GM19468 (cell line): Measurements from ENCODE around the gene RNF180.
"Not testable (repeated sequence)": the region's sequence is repeated elsewhere in the genome, so short reads cannot be mapped to it uniquely, and the experiment has no call there.

Experiments
- ATAC-seq: cut with Tn5 transposase; IDR thresholded peaks from one replicate; pipeline ENCODE4 v1.9.1; 2021; ENCODE audit warnings: mild to moderate bottlenecking, moderate library complexity, moderate number of reproducible peaks; ENCODE audit not compliant: unreplicated experiment; ENCODE audit errors: extremely low read depth

The RNF180 gene

GRCh38 chr5:64176301-64176700 lies 10.7 kb downstream of the RNF180 start:
- ATAC-seq: no peak

- ATAC-seq: no peak
Measured at GRCh38 chr5:64180661-64181343, 15.2 kb downstream of the RNF180 start.

- no peak for ATAC-seq
Measured at GRCh38 chr5:64181440-64181839, 15.8 kb downstream of the RNF180 start.

- ATAC-seq: no peak
Measured at GRCh38 chr5:64183956-64184355, 18.3 kb downstream of the RNF180 start.

- peak; percentile 40 for ATAC-seq
Measured at GRCh38 chr5:64184832-64185231, 19.2 kb downstream of the RNF180 start.

GRCh38 chr5:64188776-64189175 lies 23.1 kb downstream of the RNF180 start:
- ATAC-seq: no peak

DNA sequence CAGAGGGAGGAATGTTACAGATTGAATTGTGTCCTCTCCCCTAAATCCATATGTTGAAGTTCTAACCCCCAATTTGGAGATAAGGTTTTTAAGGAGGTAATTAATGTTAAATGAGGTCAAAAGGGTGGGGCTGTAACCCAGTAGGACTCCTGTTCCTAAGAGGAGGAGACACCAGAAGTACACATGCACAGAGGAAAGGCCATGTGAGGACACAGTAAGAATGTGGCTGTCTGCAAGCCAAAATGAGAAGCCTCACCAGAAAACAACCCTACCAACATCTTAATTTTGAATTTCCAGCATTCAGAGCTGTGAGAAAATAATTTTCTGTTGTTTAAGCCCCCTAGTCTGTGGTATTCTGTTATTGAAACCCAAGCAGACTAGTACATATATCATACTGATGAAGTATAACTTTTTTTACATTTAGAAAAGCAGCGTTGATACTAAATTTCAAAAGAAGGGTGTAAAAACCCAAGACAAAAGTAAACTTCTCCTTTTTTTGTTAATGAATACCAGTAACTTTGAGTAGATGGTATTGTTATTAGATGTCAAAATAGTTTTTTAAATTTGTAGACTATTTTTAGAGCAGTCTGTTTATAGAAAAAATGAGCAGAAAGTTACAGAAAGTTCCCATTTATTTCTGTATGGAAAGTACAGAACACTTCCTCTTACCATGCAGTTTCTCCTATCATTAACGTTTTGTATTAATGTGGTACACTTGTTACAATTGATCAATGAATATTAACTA lies 25.1 kb downstream of the RNF180 start:
- peak; percentile 50 for ATAC-seq

DNA sequence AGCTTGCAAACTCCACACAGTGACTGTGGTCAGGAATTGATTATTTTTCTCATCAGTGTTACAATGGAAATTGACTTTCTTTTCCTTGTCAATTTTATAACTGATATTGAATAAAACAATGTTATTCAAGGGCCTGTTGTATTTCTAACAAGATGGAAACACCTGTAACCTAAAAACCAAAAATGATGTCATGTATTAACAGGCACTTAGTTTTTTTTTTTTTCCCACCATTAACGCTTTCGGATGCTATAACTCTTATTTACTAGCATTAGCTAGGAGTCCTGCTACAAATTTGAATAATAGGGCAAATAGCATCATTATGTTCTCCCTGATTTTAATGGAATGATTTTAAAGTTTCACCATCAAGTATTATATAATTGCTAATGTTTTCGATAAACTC lies 30.3 kb downstream of the RNF180 start:
- no peak for ATAC-seq

GRCh38 chr5:64199425-64199824 lies 33.8 kb downstream of the RNF180 start:
- no peak for ATAC-seq

DNA sequence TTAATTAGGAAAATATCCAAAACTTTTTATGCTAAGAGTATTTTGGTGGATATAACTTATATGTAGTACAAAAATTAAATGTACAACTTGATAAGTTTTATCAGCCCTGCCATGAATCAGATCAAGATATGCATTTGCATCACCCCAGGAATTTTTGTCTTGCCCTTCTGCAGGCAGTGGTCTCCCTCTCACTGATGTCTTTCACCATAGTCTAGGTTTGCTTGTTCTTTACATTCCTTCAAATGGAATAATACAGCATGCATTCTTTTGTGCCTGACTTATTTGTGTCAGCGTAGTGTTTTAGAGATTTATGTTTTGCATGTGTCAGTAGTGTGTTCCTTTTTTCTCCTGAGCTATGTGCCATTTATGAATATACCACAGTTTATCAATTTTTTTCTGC lies 36.4 kb downstream of the RNF180 start:
- no peak for ATAC-seq

DNA sequence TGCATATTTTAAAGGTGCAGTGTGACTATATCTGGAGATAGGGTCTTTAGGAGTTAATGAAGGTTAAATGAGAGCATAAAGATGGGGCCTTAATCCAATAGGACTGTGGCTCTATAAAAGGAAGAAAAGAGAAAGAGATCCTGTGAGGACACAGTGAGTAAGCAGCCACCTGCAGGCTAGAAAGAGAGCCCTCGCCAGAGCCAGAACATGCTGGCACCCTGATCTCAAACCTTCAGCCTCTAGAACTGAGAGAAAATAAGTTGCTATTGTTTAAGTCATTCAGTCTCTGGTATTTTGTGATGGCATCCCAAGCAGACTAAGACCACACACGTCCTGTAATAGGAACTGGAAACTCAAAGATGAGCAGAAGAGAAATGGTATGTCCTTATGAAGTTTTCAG lies 41.0 kb downstream of the RNF180 start:
- no peak for ATAC-seq

DNA sequence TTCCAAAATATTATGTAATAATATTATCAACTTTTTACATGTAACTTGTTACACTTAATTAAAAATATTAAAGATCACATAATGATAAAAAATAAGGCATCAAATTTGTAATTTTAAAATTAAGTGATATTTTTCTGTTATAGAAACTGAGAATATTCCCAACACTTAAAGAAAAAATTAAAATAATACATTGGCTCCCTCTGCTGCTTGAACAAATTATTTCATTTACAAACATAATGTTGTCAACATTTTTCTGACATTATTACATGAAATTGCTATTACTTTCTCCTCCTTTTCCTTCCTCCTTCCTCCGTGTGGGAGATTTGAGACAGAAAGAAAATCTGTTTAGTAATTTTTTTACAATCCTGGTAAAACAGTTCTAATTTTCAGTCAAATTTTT lies 42.3 kb downstream of the RNF180 start:
- ATAC-seq: no peak

- no peak for ATAC-seq
Measured at GRCh38 chr5:64209353-64209752, 43.7 kb downstream of the RNF180 start.

DNA sequence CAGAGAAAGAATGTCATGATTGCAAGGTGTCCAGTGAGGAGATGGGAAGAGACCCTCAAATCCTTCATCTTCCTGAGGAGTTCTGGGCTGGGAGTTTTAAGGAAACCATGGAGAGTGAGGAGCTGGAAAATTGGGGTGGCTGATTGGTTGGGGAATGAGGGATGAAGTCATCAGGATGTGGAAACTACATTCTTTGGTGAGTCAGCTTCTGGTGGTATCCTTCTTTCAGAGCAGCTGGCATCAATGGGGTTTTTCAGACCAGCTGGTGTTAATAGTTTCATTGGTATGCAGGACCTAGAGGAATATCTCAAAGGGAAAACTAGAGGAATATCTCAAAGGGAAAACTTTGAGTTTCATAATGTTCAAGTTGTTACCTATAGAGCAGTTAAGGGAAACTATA lies 45.2 kb downstream of the RNF180 start:
- ATAC-seq: no peak

GRCh38 chr5:64213011-64213410 lies 47.4 kb downstream of the RNF180 start:
- ATAC-seq: no peak

GRCh38 chr5:64213531-64213930 lies 47.9 kb downstream of the RNF180 start:
- ATAC-seq: no peak

DNA sequence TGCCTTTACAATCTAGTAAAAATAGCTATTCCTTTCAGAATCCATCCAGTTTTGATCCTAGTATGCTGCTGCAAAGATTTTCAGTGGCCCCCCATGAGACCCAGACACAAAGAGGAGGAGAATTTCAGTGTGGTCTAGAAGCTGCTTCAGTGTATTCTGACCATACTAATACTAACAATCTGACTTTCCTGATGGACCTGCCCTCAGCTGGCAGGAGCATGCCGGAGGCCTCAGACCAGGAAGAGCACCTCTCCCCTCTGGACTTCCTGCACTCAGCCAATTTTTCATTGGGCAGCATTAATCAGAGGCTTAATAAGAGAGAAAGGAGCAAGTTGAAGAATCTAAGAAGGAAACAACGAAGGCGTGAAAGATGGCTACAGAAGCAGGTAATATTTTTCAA lies 48.5 kb downstream of the RNF180 start:
- ATAC-seq: no peak

DNA sequence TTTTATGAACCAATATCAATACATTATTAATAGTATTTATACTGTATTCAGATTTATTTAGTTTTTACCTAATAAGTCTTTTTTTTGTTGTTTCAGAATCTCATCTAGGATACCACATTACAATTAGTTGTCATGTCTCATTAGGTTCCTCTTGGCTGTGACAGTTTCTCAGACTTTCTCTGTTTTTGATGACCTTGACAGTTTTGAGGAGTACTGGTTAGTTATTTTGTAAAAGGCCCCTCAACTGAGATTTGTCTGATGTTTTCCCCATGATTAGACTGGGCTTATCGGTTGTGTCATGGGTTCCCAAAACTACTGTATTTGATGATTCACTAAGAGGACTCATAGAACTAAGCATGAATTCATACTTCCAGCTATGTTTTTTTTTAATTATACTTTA lies 56.3 kb downstream of the RNF180 start:
- ATAC-seq: no peak

DNA sequence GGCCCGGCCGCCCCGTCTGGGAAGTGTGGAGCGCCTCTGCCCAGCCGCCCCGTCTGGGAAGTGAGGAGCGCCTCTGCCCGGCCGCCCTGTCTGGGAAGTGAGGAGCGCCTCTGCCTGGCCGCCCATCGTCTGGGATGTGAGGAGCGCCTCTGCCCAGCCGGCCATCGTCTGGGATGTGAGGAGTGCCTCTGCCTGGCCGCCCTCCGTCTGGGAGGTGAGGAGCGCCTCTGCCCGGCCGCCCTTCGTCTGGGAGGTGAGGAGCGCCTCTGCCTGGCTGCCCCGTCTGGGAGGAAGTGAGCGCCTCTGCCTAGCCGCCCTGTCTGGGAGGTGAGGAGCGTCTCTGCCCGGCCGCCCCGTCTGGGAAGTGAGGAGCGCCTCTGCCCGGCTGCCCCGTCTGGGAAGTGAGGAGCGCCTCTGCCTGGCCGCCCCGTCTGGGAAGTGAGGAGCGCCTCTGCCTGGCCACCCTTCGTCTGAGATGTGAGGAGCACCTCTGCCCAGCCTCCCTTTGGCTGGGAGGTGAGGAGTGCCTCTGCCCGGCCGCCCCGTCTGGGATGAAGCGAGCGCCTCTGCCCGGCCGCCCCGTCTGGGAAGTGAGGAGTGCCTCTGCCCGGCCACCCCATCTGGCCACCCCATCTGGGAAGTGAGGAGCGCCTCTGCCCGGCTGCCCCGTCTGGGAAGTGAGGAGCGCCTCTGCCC lies 59.8 kb downstream of the RNF180 start:
- not testable (repeated sequence) for ATAC-seq

DNA sequence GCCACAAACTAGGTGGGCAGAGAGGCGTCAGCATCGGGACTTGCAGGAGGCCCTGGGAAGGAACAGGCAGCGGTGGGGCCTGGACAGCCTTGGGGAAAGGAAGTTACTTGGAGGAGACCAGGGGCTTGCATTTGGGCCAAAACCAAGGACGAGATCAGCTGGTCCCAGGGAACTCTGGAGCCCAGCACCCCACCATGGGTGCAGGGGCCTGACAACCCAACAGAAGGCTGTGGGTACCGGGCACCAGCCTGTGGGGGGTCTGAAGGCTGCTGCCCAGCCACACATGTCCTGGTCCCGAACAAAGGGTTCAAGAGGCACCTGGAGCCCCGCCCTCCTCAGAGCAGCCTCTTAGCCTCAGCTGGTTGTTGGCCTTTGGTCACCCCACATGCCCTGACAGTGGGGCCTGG lies 61.5 kb downstream of the RNF180 start:
- ATAC-seq: not testable (repeated sequence)

- no peak for ATAC-seq
Measured at GRCh38 chr5:64229163-64229774, 63.6 kb downstream of the RNF180 start.
